ENCODE measurements around the gene PXMP2.
"Not testable (repeated sequence)": the region's sequence is repeated elsewhere in the genome, so short reads cannot be mapped to it uniquely, and the experiment has no call there.

PXMP2 gene

GRCh38 chr12:132685400-132685799 lies 2.0 kb upstream of the PXMP2 start:
- no peaks in the 10 kb centered on the region for H3K4me1 ChIP-seq (ENCODE audit: control insufficient read depth, insufficient read depth, low read length)
- no peak overlapping the region for H3K27ac ChIP-seq (ENCODE audit: low read depth, low read length)
- no peak overlapping the region for H3K4me3 ChIP-seq (ENCODE audit: low read length)
- H3K27me3 ChIP-seq (ENCODE audit: control insufficient read depth, insufficient read depth, low read length): no peaks in the 10 kb centered on the region
- H3K9ac ChIP-seq (ENCODE audit: low read length): no peak overlapping the region
- no peaks in the 10 kb centered on the region for H3K36me3 ChIP-seq (ENCODE audit: control insufficient read depth, insufficient read depth, low read length)

- no peak overlapping the region for H3K9ac ChIP-seq (ENCODE audit: low read length)
- H3K27ac ChIP-seq (ENCODE audit: low read depth, low read length): peak overlapping the region; percentile 30
- peak overlapping the region; percentile 53 for H3K4me3 ChIP-seq (ENCODE audit: low read length)
- H3K27me3 ChIP-seq (ENCODE audit: control insufficient read depth, insufficient read depth, low read length): no peaks in the 10 kb centered on the region
- no peaks in the 10 kb centered on the region for H3K36me3 ChIP-seq (ENCODE audit: control insufficient read depth, insufficient read depth, low read length)
- H3K4me1 ChIP-seq (ENCODE audit: control insufficient read depth, insufficient read depth, low read length): no peaks in the 10 kb centered on the region
Observed at GRCh38 chr12:132686825-132687210, 569 bp upstream of the PXMP2 start.

- H3K4me3 ChIP-seq (ENCODE audit: low read length): peak overlapping the region; percentile 16
- H3K36me3 ChIP-seq (ENCODE audit: control insufficient read depth, insufficient read depth, low read length): no peaks in the 10 kb centered on the region
- no peak overlapping the region for H3K9ac ChIP-seq (ENCODE audit: low read length)
- no peaks in the 10 kb centered on the region for H3K4me1 ChIP-seq (ENCODE audit: control insufficient read depth, insufficient read depth, low read length)
- no peak overlapping the region for H3K27ac ChIP-seq (ENCODE audit: low read depth, low read length)
- no peaks in the 10 kb centered on the region for H3K27me3 ChIP-seq (ENCODE audit: control insufficient read depth, insufficient read depth, low read length)
Observed at GRCh38 chr12:132689227-132689626, 1.8 kb downstream of the PXMP2 start.

DNA sequence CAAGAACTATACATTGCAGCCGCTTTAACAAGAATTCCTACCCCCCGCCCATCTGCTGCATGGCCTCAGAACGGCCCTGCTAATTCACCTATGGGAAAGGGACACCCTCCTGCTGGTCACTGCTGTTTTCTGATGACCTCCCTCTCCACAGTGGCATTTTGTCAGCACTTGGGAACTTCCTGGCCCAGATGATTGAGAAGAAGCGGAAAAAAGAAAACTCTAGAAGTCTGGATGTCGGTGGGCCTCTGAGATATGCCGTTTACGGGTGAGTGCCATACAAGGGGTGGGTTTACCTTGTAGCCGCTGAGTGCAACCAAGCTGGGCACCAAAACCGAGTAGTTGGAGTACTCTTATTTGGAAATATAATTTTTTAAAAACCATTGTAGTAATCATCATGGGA lies 2.7 kb downstream of the PXMP2 start:
- Histone ChIP-seq H3K27ac (ENCODE audit: low read depth, low read length) (no peak overlapping the region), H3K9ac (ENCODE audit: low read length) (no peak overlapping the region)

GRCh38 chr12:132692030-132692429 lies 4.6 kb downstream of the PXMP2 start:
- not testable (repeated sequence) for H3K4me1 ChIP-seq (ENCODE audit: control insufficient read depth, insufficient read depth, low read length); H3K4me3 ChIP-seq (ENCODE audit: low read length); H3K9ac ChIP-seq (ENCODE audit: low read length); H3K27ac ChIP-seq (ENCODE audit: low read depth, low read length); H3K36me3 ChIP-seq (ENCODE audit: control insufficient read depth, insufficient read depth, low read length); H3K27me3 ChIP-seq (ENCODE audit: control insufficient read depth, insufficient read depth, low read length)

More for the DNA sequence above, 2.7 kb downstream of the PXMP2 start:
- Histone ChIP-seq H3K36me3 (ENCODE audit: control insufficient read depth, insufficient read depth, low read length) (no peaks in the 10 kb centered on the region), H3K4me3 (ENCODE audit: low read length) (no peak overlapping the region), H3K4me1 (ENCODE audit: control insufficient read depth, insufficient read depth, low read length) (no peaks in the 10 kb centered on the region), H3K27me3 (ENCODE audit: control insufficient read depth, insufficient read depth, low read length) (no peaks in the 10 kb centered on the region)

DNA sequence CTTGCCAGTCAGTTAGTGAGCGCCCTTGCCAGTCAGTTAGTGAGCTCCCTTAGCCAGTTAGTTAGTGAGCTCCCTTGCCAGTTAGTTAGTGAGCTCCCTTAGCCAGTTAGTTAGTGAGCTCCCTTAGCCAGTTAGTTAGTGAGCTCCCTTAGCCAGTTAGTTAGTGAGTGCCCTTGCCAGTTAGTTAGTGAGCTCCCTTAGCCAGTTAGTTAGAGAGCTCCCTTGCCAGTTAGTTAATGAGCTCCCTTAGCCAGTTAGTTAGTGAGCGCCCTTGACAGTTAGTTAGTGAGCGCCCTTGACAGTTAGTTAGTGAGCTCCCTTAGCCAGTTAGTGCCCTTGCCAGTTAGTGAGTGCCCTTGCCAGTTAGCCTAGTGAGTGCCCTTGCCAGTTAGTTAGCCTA lies 7.5 kb downstream of the PXMP2 start:
- H3K4me3 ChIP-seq (ENCODE audit: low read length); H3K4me1 ChIP-seq (ENCODE audit: control insufficient read depth, insufficient read depth, low read length); H3K27ac ChIP-seq (ENCODE audit: low read depth, low read length); H3K27me3 ChIP-seq (ENCODE audit: control insufficient read depth, insufficient read depth, low read length); H3K36me3 ChIP-seq (ENCODE audit: control insufficient read depth, insufficient read depth, low read length); H3K9ac ChIP-seq (ENCODE audit: low read length): not testable (repeated sequence)

GRCh38 chr12:132695431-132695830 lies 8.0 kb downstream of the PXMP2 start:
- Histone ChIP-seq H3K27me3 (ENCODE audit: control insufficient read depth, insufficient read depth, low read length) (no peaks in the 10 kb centered on the region), H3K9ac (ENCODE audit: low read length) (no peak overlapping the region), H3K4me1 (ENCODE audit: control insufficient read depth, insufficient read depth, low read length) (no peaks in the 10 kb centered on the region), H3K27ac (ENCODE audit: low read depth, low read length) (no peak overlapping the region), H3K4me3 (ENCODE audit: low read length) (no peak overlapping the region), H3K36me3 (ENCODE audit: control insufficient read depth, insufficient read depth, low read length) (no peaks in the 10 kb centered on the region)

DNA sequence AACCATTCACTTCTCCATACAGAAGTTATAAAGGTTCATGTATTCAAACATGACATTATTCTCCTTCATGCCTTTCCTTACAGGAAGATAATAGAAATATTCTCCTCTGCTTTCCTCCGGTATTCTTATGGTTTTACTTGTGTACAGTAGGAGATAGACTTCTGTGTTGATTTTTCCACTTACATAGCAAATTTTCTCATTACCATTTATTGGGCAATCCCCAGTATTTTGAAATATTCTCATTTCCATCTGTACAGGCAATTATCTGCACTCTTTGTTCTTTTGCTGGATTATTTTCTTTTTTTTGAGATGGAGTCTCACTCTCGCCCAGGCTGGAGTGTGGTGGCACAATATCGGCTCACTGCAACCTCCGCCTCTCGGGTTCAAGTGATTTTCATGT lies 11.0 kb downstream of the PXMP2 start:
- Histone ChIP-seq H3K36me3 (ENCODE audit: control insufficient read depth, insufficient read depth, low read length) (no peaks in the 10 kb centered on the region), H3K27me3 (ENCODE audit: control insufficient read depth, insufficient read depth, low read length) (no peaks in the 10 kb centered on the region), H3K27ac (ENCODE audit: low read depth, low read length) (no peak overlapping the region), H3K9ac (ENCODE audit: low read length) (no peak overlapping the region), H3K4me1 (ENCODE audit: control insufficient read depth, insufficient read depth, low read length) (no peaks in the 10 kb centered on the region), H3K4me3 (ENCODE audit: low read length) (no peak overlapping the region)

DNA sequence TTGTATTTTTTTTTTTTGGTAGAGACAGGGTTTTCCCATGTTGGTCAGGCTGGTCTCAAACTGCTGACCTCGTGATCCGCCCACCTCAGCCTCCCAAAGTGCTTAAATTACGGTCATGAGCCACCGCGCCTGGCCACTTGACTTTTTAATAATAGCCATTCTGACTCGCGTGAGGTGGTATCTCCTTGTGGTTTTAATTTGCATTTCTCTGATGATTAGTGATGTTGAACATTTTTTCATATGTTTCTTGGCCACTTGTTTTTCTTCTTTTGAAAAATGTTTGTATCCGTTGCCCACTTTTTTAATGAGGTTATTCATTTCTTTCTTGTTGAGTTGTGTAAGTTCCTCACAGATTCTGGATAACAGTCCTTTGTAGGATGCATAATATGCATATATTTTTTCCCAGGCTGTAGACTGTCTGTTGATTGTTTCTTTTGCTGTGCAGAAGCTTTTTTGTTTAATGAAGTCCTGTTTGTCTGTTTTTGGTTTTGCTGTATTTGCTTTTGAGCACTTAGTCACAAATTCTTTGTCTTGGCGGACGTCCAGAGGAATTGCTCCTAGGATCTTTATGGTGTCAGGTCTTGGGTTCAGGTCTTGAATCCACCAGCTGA lies 12.9 kb downstream of the PXMP2 start:
- Histone ChIP-seq H3K36me3 (ENCODE audit: control insufficient read depth, insufficient read depth, low read length) (peaks cover 4% of the 10 kb centered on the region), H3K27me3 (ENCODE audit: control insufficient read depth, insufficient read depth, low read length) (no peaks in the 10 kb centered on the region), H3K9ac (ENCODE audit: low read length) (no peak overlapping the region), H3K4me3 (ENCODE audit: low read length) (no peak overlapping the region), H3K4me1 (ENCODE audit: control insufficient read depth, insufficient read depth, low read length) (no peaks in the 10 kb centered on the region), H3K27ac (ENCODE audit: low read depth, low read length) (no peak overlapping the region)

DNA sequence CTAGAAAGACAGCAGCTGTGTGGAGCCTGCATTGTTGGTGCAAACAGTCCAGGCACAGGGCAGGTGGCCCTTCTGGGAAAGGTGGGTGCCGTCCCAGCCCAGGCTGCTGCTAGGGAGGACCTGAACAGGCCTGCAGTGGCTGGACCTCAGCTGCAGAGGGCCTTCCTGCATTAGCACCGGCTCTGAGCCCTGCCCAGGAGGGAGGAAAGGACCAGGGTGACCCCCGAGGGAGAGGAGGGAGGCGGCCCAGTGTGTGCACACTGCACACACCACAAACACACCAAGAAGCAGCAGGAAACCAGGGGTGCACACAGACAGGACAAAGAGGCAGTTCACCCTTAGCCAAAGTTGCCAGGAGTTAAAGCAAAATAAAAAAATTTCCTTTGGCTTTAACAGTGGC lies 15.3 kb downstream of the PXMP2 start:
- Histone ChIP-seq H3K9ac (ENCODE audit: low read length) (no peak overlapping the region), H3K4me1 (ENCODE audit: control insufficient read depth, insufficient read depth, low read length) (no peaks in the 10 kb centered on the region), H3K36me3 (ENCODE audit: control insufficient read depth, insufficient read depth, low read length) (peaks cover 4% of the 10 kb centered on the region), H3K27ac (ENCODE audit: low read depth, low read length) (no peak overlapping the region), H3K27me3 (ENCODE audit: control insufficient read depth, insufficient read depth, low read length) (no peaks in the 10 kb centered on the region), H3K4me3 (ENCODE audit: low read length) (no peak overlapping the region)

GRCh38 chr12:132703641-132704040 lies 16.3 kb downstream of the PXMP2 start:
- Histone ChIP-seq H3K27ac (ENCODE audit: low read depth, low read length) (no peak overlapping the region), H3K27me3 (ENCODE audit: control insufficient read depth, insufficient read depth, low read length) (no peaks in the 10 kb centered on the region), H3K36me3 (ENCODE audit: control insufficient read depth, insufficient read depth, low read length) (peaks cover 4% of the 10 kb centered on the region), H3K4me1 (ENCODE audit: control insufficient read depth, insufficient read depth, low read length) (no peaks in the 10 kb centered on the region), H3K4me3 (ENCODE audit: low read length) (no peak overlapping the region), H3K9ac (ENCODE audit: low read length) (no peak overlapping the region)

GRCh38 chr12:132707241-132707640 lies 19.9 kb downstream of the PXMP2 start:
- Histone ChIP-seq H3K4me3 (ENCODE audit: low read length) (no peak overlapping the region), H3K36me3 (ENCODE audit: control insufficient read depth, insufficient read depth, low read length) (peaks cover 4% of the 10 kb centered on the region), H3K27ac (ENCODE audit: low read depth, low read length) (no peak overlapping the region), H3K27me3 (ENCODE audit: control insufficient read depth, insufficient read depth, low read length) (no peaks in the 10 kb centered on the region), H3K4me1 (ENCODE audit: control insufficient read depth, insufficient read depth, low read length) (peaks cover 4% of the 10 kb centered on the region), H3K9ac (ENCODE audit: low read length) (no peak overlapping the region)

- Histone ChIP-seq H3K4me3 (ENCODE audit: low read length) (no peak overlapping the region), H3K9ac (ENCODE audit: low read length) (no peak overlapping the region), H3K27me3 (ENCODE audit: control insufficient read depth, insufficient read depth, low read length) (no peaks in the 10 kb centered on the region), H3K36me3 (ENCODE audit: control insufficient read depth, insufficient read depth, low read length) (peaks cover 4% of the 10 kb centered on the region), H3K4me1 (ENCODE audit: control insufficient read depth, insufficient read depth, low read length) (peaks cover 4% of the 10 kb centered on the region), H3K27ac (ENCODE audit: low read depth, low read length) (no peak overlapping the region)
Observed at GRCh38 chr12:132708150-132708549, 20.8 kb downstream of the PXMP2 start.
